Naive thymus-derived CD4-positive, alpha-beta T cell (primary cell): ENCODE measurements around the gene MRPL55. TPM values are rescaled to one million over a fixed set of nuclear protein-coding genes. Genes with fewer than 3 reads are reported as not detected.

Source experiments
- ATAC-seq: fragments of 150-1000 bp; cut with Tn5 transposase; 2 replicates; pipeline ENCODE4 v1.10.0; 2021; ENCODE audit warnings: mild to moderate bottlenecking, moderate library complexity
- CTCF ChIA-PET: fragments of 350-600 bp; sonication (Branson Sonifier 250); formaldehyde crosslinking; loops from one replicate; lab custom pipeline; 2021; ENCODE audit warnings: antibody characterized with exemption; lab: Charles Lee
- POLR2A ChIA-PET: fragments of 350-600 bp; sonication (Branson Sonifier 250); formaldehyde crosslinking; loops from one replicate; lab custom pipeline; 2021; ENCODE audit warnings: antibody characterized with exemption, inconsistent platforms; lab: Charles Lee
- DNase-seq, 9 donors: peaks; one replicate each; pipeline versions ENCODE4 v3.0.0 to v3.0.0-alpha.2; 2020 to 2022; ENCODE audit warnings: mixed read lengths in 1 of 9
- H3K27ac ChIP-seq: one replicate; pipeline ENCODE4 v1.7.0; 2013; ENCODE audit warnings: mild to moderate bottlenecking, low read depth, low read length, moderate library complexity
- H3K27me3 ChIP-seq, 2 donors: one replicate each; pipeline ENCODE4 v1.7.0; 2013; ENCODE audit warnings: low read length in 2 of 2, mild to moderate bottlenecking in 2 of 2, moderate library complexity in 2 of 2; ENCODE audit not compliant: control insufficient read depth in 2 of 2, insufficient read depth in 2 of 2
- H3K36me3 ChIP-seq, 3 experiments: 1 replicate in 2 of 3; 2 replicates in 1 of 3; pipeline ENCODE4 v1.7.0; 2013; ENCODE audit warnings: low read length in 3 of 3, mild to moderate bottlenecking in 3 of 3, moderate library complexity in 1 of 3; ENCODE audit not compliant: insufficient read depth in 3 of 3, control insufficient read depth in 2 of 3
- H3K4me1 ChIP-seq, 2 donors: one replicate each; pipeline ENCODE4 v1.7.0; 2013; ENCODE audit warnings: low read length in 2 of 2, mild to moderate bottlenecking in 2 of 2, moderate library complexity in 1 of 2; ENCODE audit not compliant: control insufficient read depth in 2 of 2, insufficient read depth in 2 of 2
- H3K4me3 ChIP-seq: 2 replicates; pipeline ENCODE4 v1.7.0; 2013; ENCODE audit warnings: mild to moderate bottlenecking, low read length
- H3K9me3 ChIP-seq, 3 experiments: 1 replicate in 2 of 3; 2 replicates in 1 of 3; pipeline ENCODE4 v1.7.0; 2013; ENCODE audit warnings: low read length in 3 of 3; ENCODE audit not compliant: control insufficient read depth in 2 of 3
- H3K27ac Mint-ChIP-seq, 9 donors: one replicate each; pipeline ENCODE4 v1.8.0; 2020 to 2022; ENCODE audit warnings: mixed read lengths in 9 of 9, mild to moderate bottlenecking in 8 of 9, moderate library complexity in 5 of 9, inconsistent platforms in 2 of 9
- H3K27me3 Mint-ChIP-seq, 5 donors: one replicate each; pipeline ENCODE4 v1.8.0; 2021 to 2022; ENCODE audit warnings: mixed read lengths in 5 of 5, mild to moderate bottlenecking in 1 of 5
- H3K36me3 Mint-ChIP-seq, 5 donors: one replicate each; pipeline ENCODE4 v1.8.0; 2020 to 2022; ENCODE audit warnings: mixed read lengths in 5 of 5, mild to moderate bottlenecking in 3 of 5, inconsistent platforms in 1 of 5
- H3K4me1 Mint-ChIP-seq, 7 donors: one replicate each; pipeline ENCODE4 v1.8.0; 2020 to 2022; ENCODE audit warnings: mixed read lengths in 7 of 7, mild to moderate bottlenecking in 3 of 7, inconsistent platforms in 1 of 7
- H3K4me3 Mint-ChIP-seq, 10 donors: one replicate each; pipeline ENCODE4 v1.8.0; 2020 to 2022; ENCODE audit warnings: mild to moderate bottlenecking in 10 of 10, mixed read lengths in 10 of 10, moderate library complexity in 6 of 10, inconsistent platforms in 2 of 10
- H3K9me3 Mint-ChIP-seq, 11 donors: one replicate each; pipeline ENCODE4 v1.8.0; 2020 to 2022; ENCODE audit warnings: mixed read lengths in 11 of 11, mild to moderate bottlenecking in 4 of 11, inconsistent platforms in 1 of 11, moderate library complexity in 1 of 11
- intact Hi-C, 2 donors: fragments of 100-400 bp; cut with micrococcal nuclease; formaldehyde crosslinking; loops; one replicate each; pipeline ENCODE4 v1.15.1; 2023
- polyA plus RNA-seq, 2 donors: library from polyadenylated mRNA; unstranded; fragments of 300-500 nt; fragmentation: Illumina TruSeq; gene quantifications; one replicate each; pipeline ENCODE4 v1.2.3, GENCODE V29; 2021
- total RNA-seq, 6 experiments: library from RNA in 5 of 6; stranded (reverse) in 5 of 6; gene quantifications; 1 replicate in 5 of 6; 2 replicates in 1 of 6; pipeline ENCODE4 v1.2.3 and lab custom pipeline; 2021 to 2026

MRPL55 gene
- total and polyA plus RNA-seq, 7 experiments from 2014 or later, result 34.3 to 149 (median 68.5) TPM

DNA sequence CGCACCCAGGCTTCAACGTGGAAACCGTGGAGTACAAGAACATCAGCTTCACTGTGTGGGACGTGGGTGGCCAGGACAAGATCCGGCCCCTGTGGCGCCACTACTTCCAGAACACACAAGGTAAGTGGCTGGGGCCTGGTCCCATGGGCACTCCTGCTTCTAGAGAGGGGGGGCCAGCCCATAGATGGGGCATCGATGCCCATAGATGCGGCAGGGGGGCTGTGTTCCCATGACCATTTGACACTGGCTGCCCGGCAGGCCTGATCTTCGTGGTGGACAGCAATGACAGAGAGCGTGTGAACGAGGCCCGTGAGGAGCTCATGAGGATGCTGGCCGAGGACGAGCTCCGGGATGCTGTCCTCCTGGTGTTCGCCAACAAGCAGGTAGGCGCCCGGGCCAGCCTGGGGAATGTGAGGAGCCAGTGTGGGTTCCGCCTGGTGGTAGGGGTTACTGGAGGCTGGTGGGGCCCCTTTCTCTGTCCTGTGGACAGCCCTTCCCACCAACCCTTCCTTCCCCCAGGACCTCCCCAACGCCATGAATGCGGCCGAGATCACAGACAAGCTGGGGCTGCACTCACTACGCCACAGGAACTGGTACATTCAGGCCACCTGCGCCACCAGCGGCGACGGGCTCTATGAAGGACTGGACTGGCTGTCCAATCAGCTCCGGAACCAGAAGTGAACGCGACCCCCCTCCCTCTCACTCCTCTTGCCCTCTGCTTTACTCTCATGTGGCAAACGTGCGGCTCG lies 11.6 kb downstream of the MRPL55 start:
- Histone ChIP-seq H3K4me1 (peaks cover 12 to 19% of the 10 kb centered on the region in 2 donors), H3K27ac (no peak overlapping the region), H3K36me3 (peaks cover 6 to 65% (median 11%) of the 10 kb centered on the region in 3 experiments), H3K27me3 (no peaks in the 10 kb centered on the region), H3K9me3 (peaks cover 0 to 13% (median 0%) of the 10 kb centered on the region in 3 experiments), H3K4me3 (no peak overlapping the region)
- Mint-ChIP-seq H3K36me3 (peaks cover 6 to 36% (median 25%) of the 10 kb centered on the region in 5 donors), H3K4me3 (no peak overlapping the region), H3K4me1 (peaks cover 18 to 41% (median 34%) of the 10 kb centered on the region in 7 donors), H3K27me3 (no peaks in the 10 kb centered on the region), H3K9me3 (peaks cover 0 to 19% (median 8%) of the 10 kb centered on the region in 11 donors), H3K27ac (peak overlapping the region in 3 of 9 donors; percentile 26 to 86 (median 81))
- ChIA-PET POLR2A (interaction anchor here (2.0 to 2.2 kb wide), 2 partner anchors 11 to 14 kb away, joined by 8 to 10 read pairs; partner anchors contain the start of genes ARF1 and MRPL55), CTCF (no interaction called here)
- DNase-seq, result no peak
- intact Hi-C loops, result no loop called here
- ATAC-seq, result no peak

DNA sequence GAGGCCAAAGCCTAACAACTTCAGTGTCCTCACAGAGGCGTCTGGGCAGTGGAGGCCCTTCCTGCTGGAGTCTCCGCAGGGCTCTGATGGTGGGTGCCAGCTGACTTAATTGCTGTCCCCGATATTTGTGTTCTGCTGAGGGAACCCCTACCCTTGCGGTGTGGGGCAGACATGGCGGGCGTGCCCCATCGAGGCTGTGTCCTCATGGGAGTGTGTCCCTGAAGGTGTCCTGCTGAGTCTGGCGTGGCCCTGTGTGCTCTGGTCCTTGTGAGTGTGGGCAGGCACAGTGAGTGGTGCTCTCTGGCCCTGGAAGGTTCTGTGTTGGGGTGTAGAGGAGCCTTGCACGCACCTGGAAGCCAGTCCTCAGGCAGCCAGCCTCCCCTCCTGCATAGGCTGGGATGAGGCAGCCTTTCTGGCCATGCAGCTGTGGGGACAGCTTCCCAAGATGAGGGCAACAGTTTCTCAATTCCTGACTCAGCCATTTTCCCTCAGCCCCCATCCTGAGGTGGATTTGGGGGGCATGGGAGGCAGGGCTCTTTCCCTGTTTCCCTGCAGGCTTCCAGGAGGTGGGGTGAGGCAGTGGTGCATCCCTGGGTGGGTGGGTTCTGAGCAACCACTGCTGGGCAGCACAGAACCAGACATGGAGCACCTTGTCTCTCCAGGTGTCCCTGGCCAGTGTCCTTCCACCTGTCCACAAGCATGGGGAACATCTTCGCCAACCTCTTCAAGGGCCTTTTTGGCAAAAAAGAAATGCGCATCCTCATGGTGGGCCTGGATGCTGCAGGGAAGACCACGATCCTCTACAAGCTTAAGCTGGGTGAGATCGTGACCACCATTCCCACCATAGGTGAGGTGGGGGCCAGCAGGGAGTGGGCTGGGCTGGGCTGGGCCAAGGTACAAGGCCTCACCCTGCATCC lies 12.4 kb downstream of the MRPL55 start:
- H3K9me3 ChIP-seq, result peaks cover 0 to 13% (median 0%) of the 10 kb centered on the region in 3 experiments
- no peak overlapping the region for H3K4me3 ChIP-seq
- Mint-ChIP-seq H3K27ac (peak overlapping the region in 1 of 9 donors; percentile 67), H3K9me3 (peaks cover 0 to 19% (median 8%) of the 10 kb centered on the region in 11 donors), H3K36me3 (peaks cover 6 to 43% (median 25%) of the 10 kb centered on the region in 5 donors), H3K4me3 (no peak overlapping the region), H3K27me3 (no peaks in the 10 kb centered on the region), H3K4me1 (peaks cover 18 to 50% (median 42%) of the 10 kb centered on the region in 7 donors)
- DNase-seq (no peak), ATAC-seq (no peak)
- H3K27me3 ChIP-seq, result no peaks in the 10 kb centered on the region
- H3K27ac ChIP-seq, result no peak overlapping the region
- intact Hi-C loops, result no loop called here
- H3K4me1 ChIP-seq, result peaks cover 14 to 21% of the 10 kb centered on the region in 2 donors
- peaks cover 6 to 65% (median 11%) of the 10 kb centered on the region in 3 experiments for H3K36me3 ChIP-seq
- ChIA-PET POLR2A (interaction anchor here (1.9 to 2.2 kb wide), 3 partner anchors 9 to 13 kb away, joined by 5 to 10 read pairs (median 8); partner anchors contain the start of genes ARF1 and MRPL55), CTCF (no interaction called here)

- H3K4me3 ChIP-seq, result no peak overlapping the region
- Mint-ChIP-seq H3K27ac (peak overlapping the region in 4 of 9 donors; percentile 42 to 87 (median 69)), H3K27me3 (no peaks in the 10 kb centered on the region), H3K9me3 (peaks cover 0 to 19% (median 8%) of the 10 kb centered on the region in 11 donors), H3K4me1 (peaks cover 21 to 50% (median 43%) of the 10 kb centered on the region in 7 donors), H3K4me3 (peak overlapping the region in 3 of 10 donors; percentile 4 to 41 (median 24)), H3K36me3 (peaks cover 6 to 50% (median 25%) of the 10 kb centered on the region in 5 donors)
- ATAC-seq (no peak), DNase-seq (no peak)
- peaks cover 0 to 13% (median 0%) of the 10 kb centered on the region in 3 experiments for H3K9me3 ChIP-seq
- no peak overlapping the region for H3K27ac ChIP-seq
- CTCF ChIA-PET, result no interaction called here
- H3K4me1 ChIP-seq, result peaks cover 17 to 23% of the 10 kb centered on the region in 2 donors
- H3K36me3 ChIP-seq, result peaks cover 6 to 65% (median 11%) of the 10 kb centered on the region in 3 experiments
- POLR2A ChIA-PET, result interaction anchor here (1.1 to 1.9 kb wide), 2 partner anchors 9 to 14 kb away, joined by 3 to 5 read pairs; partner anchors contain the start of gene ARF1
- intact Hi-C loops, result no loop called here
- H3K27me3 ChIP-seq, result no peaks in the 10 kb centered on the region
Observed at GRCh38 chr1:228095938-228096337, 13.2 kb downstream of the MRPL55 start.

DNA sequence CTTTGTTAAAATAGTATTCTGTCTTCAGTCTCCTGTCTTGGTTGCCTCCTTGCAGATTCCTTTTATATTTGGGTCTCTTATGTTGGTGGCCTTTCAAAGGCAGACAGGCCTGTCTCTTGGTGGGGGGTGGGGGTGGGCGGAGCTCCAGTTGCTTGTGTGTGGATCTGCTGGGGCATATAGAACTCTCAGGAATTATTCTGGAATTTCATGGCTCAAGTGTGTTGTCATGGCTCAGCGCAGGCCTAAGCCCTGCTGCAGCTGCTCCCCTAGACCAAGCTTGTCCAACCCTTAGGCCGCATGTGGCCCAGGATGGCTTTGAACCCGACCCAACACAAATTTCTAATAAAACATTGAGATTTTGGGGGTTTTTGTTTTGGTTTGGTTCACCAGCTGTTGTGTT lies 13.9 kb downstream of the MRPL55 start:
- Mint-ChIP-seq H3K27ac (peak overlapping the region in 6 of 9 donors; percentile 8 to 87 (median 62)), H3K27me3 (no peaks in the 10 kb centered on the region), H3K36me3 (peaks cover 6 to 50% (median 25%) of the 10 kb centered on the region in 5 donors), H3K9me3 (peaks cover 0 to 19% (median 8%) of the 10 kb centered on the region in 11 donors), H3K4me3 (peak overlapping the region in 3 of 10 donors; percentile 8 to 41 (median 24)), H3K4me1 (peaks cover 27 to 57% (median 50%) of the 10 kb centered on the region in 7 donors)
- Histone ChIP-seq H3K4me1 (peaks cover 25 to 31% of the 10 kb centered on the region in 2 donors), H3K36me3 (peaks cover 6 to 57% (median 8%) of the 10 kb centered on the region in 3 experiments), H3K9me3 (peaks cover 0 to 13% (median 0%) of the 10 kb centered on the region in 3 experiments), H3K4me3 (no peak overlapping the region), H3K27ac (peak overlapping the region; percentile 2), H3K27me3 (no peaks in the 10 kb centered on the region)
- ChIA-PET POLR2A (interaction anchor here (0.7 to 1.9 kb wide), 5 partner anchors 8 to 302 kb away, joined by 3 to 5 read pairs (median 3); partner anchors contain the start of gene ARF1), CTCF (no interaction called here)
- ATAC-seq (no peak), DNase-seq (no peak)
- intact Hi-C loops, result no loop called here

DNA sequence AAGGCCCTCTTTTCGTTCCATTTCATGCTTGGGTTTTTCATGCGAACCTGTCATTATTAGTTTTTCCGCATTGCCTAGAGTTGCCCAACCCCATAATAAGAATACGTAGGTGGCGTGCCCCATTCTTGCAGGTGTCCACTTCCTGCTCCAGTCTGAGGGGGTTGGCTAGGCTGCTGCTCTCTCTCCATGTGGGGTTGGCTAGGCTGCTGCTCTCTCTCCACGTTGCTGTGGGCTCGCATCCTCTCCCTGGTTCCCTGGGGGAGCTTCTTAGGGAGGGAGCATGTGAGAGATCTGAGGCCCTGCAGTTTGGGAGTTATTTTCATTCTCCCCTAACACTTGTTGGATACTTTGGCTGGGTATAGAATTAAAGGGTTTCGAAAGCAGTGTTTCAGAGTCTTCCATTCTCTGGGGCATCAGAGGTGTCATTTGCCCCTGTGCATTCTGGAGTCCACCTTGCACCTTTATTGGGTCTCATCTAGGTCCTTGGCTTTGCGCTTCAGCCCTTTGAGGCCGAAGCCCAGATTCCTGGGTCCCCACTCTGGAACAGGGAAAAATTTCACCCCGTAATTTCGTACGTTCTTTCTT lies 14.6 kb downstream of the MRPL55 start:
- CTCF ChIA-PET, result no interaction called here
- peak overlapping the region in 6 of 9 donors; percentile 25 to 79 (median 41) for H3K27ac Mint-ChIP-seq
- Histone ChIP-seq H3K36me3 (peaks cover 6 to 51% (median 8%) of the 10 kb centered on the region in 3 experiments), H3K27me3 (no peaks in the 10 kb centered on the region), H3K27ac (no peak overlapping the region), H3K4me3 (no peak overlapping the region), H3K9me3 (peaks cover 0 to 13% (median 0%) of the 10 kb centered on the region in 3 experiments), H3K4me1 (peaks cover 31 to 38% of the 10 kb centered on the region in 2 donors)
- H3K36me3 Mint-ChIP-seq, result peaks cover 6 to 53% (median 25%) of the 10 kb centered on the region in 5 donors
- peaks cover 33 to 63% (median 57%) of the 10 kb centered on the region in 7 donors for H3K4me1 Mint-ChIP-seq
- peak overlapping the region in 3 of 10 donors; percentile 14 to 41 (median 19) for H3K4me3 Mint-ChIP-seq
- DNase-seq (no peak), ATAC-seq (no peak)
- no peaks in the 10 kb centered on the region for H3K27me3 Mint-ChIP-seq
- POLR2A ChIA-PET, result interaction anchor here (0.7 to 1.9 kb wide), 3 partner anchors 7 to 11 kb away, joined by 3 to 5 read pairs (median 3); no protein-coding TSS in a partner anchor
- intact Hi-C loops, result no loop called here
- H3K9me3 Mint-ChIP-seq, result peaks cover 0 to 19% (median 8%) of the 10 kb centered on the region in 11 donors
